ENCODE measurements around the gene CSAD.
"Not testable (repeated sequence)": the region's sequence is repeated elsewhere in the genome, so short reads cannot be mapped to it uniquely, and the experiment has no call there.

CSAD gene

GRCh38 chr12:53178803-53179202 lies 1.9 kb downstream of the CSAD start:
- DNase-seq: not testable (repeated sequence)

- not testable (repeated sequence) for DNase-seq
These were observed 3.3 kb downstream of the CSAD start for GRCh38 chr12:53177447-53177846.

- DNase-seq: no peak
These were observed 4.0 kb downstream of the CSAD start for GRCh38 chr12:53176750-53177149.

- DNase-seq: peak; percentile 30
These were observed 5.7 kb downstream of the CSAD start for GRCh38 chr12:53174881-53175491.

GRCh38 chr12:53173085-53173715 lies 7.5 kb downstream of the CSAD start:
- no peak for DNase-seq

GRCh38 chr12:53172352-53172751 lies 8.4 kb downstream of the CSAD start:
- DNase-seq: no peak

- DNase-seq: no peak
These were observed 8.9 kb downstream of the CSAD start for GRCh38 chr12:53171725-53172329.

GRCh38 chr12:53170876-53171724 lies 9.6 kb downstream of the CSAD start:
- DNase-seq: no peak

GRCh38 chr12:53170215-53170614 lies 10.5 kb downstream of the CSAD start:
- DNase-seq: no peak

- no peak for DNase-seq
These were observed 11.1 kb downstream of the CSAD start for GRCh38 chr12:53169644-53170043.

- DNase-seq: no peak
These were observed 13.9 kb downstream of the CSAD start for GRCh38 chr12:53166837-53167236.

GRCh38 chr12:53163008-53163407 lies 17.7 kb downstream of the CSAD start:
- DNase-seq: not testable (repeated sequence)

- DNase-seq: no peak
These were observed 19.4 kb downstream of the CSAD start for GRCh38 chr12:53161119-53161911.

GRCh38 chr12:53160673-53161072 lies 20.1 kb downstream of the CSAD start:
- no peak for DNase-seq

GRCh38 chr12:53160000-53160399 lies 20.7 kb downstream of the CSAD start:
- DNase-seq: no peak

- DNase-seq: peak; percentile 94
These were observed 21.4 kb downstream of the CSAD start for GRCh38 chr12:53159195-53159839.

GRCh38 chr12:53152390-53152789 lies 28.3 kb downstream of the CSAD start:
- no peak for DNase-seq

GRCh38 chr12:53151039-53151438 lies 29.7 kb downstream of the CSAD start:
- no peak for DNase-seq

GRCh38 chr12:53147653-53148052 lies 33.1 kb downstream of the CSAD start:
- DNase-seq: no peak

- no peak for DNase-seq
These were observed 33.5 kb downstream of the CSAD start for GRCh38 chr12:53147181-53147580.

- no peak for DNase-seq
These were observed 35.1 kb downstream of the CSAD start for GRCh38 chr12:53145383-53146260.

Measured in activated CD4-positive, alpha-beta T cell treated with anti-CD3 and anti-CD28 coated beads, Interleukin-10, Interleukin-2, amounts not matched to agents 100 ng/mL and 50 ng/mL, durations not matched to agents 16 hours and 8 hours (primary cell).